ENCODE measurements around the gene LHPP. TPM values are rescaled to one million over a fixed set of nuclear protein-coding genes. Genes with fewer than 3 reads are reported as not detected.

Gene LHPP
- total and polyA plus RNA-seq, 3 donors from 2014 or later = 34.2 to 46.0 (median 45.0) TPM

DNA sequence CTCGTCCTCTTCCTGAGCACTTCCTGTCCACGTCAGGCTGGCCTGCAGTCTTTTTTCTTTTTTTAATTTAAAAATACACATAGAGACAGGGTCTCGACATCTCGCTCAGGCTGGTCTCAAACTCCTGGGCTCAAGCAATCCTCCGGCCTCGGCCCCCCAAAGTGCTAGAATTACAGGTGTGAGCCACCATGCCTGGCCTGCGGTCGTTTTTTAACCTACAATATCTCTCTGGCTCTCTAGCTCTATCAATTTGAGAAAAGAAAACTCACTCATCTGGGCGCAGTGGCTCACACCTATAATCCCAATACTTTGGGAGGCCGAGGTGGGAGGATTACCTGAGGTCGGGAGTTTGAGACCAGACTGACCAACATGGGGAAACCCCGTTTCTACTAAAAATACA lies 38.9 kb upstream of the LHPP start:
- TF ChIP-seq, protein P1, sequence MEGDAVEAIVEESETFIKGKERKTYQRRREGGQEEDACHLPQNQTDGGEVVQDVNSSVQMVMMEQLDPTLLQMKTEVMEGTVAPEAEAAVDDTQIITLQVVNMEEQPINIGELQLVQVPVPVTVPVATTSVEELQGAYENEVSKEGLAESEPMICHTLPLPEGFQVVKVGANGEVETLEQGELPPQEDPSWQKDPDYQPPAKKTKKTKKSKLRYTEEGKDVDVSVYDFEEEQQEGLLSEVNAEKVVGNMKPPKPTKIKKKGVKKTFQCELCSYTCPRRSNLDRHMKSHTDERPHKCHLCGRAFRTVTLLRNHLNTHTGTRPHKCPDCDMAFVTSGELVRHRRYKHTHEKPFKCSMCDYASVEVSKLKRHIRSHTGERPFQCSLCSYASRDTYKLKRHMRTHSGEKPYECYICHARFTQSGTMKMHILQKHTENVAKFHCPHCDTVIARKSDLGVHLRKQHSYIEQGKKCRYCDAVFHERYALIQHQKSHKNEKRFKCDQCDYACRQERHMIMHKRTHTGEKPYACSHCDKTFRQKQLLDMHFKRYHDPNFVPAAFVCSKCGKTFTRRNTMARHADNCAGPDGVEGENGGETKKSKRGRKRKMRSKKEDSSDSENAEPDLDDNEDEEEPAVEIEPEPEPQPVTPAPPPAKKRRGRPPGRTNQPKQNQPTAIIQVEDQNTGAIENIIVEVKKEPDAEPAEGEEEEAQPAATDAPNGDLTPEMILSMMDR (IDR thresholded peaks at IDR 0.05) = no peak
- no peak for TF ChIP-seq POLR2A (IDR thresholded peaks at IDR 0.05)
- peaks cover 17% of the 10 kb centered on the region for H3K4me1 ChIP-seq
- no peak for DNase-seq
- H3K36me3 ChIP-seq (ENCODE audit: low read depth, missing control alignments) = no peaks in the 10 kb centered on the region
- H3K27ac ChIP-seq = no peak overlapping the region
- H3K4me3 ChIP-seq = no peak overlapping the region
- intact Hi-C loops (cut with DNase I; ENCODE audit: low total_unique reads) = no loop called here
- 88 to 92% methylated on average over 12 of the region's 12 CpGs for WGBS, 2 donors
- H3K27me3 ChIP-seq = no peaks in the 10 kb centered on the region
- H3K9me3 ChIP-seq = no peaks in the 10 kb centered on the region

DNA sequence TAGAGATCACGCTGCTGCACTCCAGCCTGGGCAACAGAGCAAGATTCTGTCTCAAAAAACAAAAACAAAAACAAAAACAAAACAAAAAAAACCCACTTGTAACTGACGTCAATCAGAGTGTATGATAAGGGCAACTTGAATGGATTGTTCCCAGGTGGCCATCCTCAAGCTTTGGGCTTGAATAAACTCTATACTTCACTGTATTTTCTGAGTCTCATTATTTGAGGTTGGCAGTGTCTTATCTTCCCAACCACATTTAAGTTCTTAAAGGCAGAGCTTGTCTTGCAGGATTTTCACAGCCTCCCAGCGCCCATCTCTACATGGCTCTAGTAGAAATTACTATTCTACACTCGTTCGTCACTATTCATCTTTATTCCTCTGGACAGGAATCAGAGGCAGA lies 37.8 kb upstream of the LHPP start:
- H3K27ac ChIP-seq = no peak overlapping the region
- H3K36me3 ChIP-seq (ENCODE audit: low read depth, missing control alignments) = no peaks in the 10 kb centered on the region
- TF ChIP-seq, protein P1 (IDR thresholded peaks at IDR 0.05) = no peak
- TF ChIP-seq POLR2A (IDR thresholded peaks at IDR 0.05) = no peak
- DNase-seq = no peak
- WGBS, 2 donors = 81 to 86% methylated on average over 5 of the region's 5 CpGs
- intact Hi-C loops (cut with DNase I; ENCODE audit: low total_unique reads) = no loop called here
- no peaks in the 10 kb centered on the region for H3K27me3 ChIP-seq
- peaks cover 17% of the 10 kb centered on the region for H3K4me1 ChIP-seq
- no peak overlapping the region for H3K4me3 ChIP-seq
- no peaks in the 10 kb centered on the region for H3K9me3 ChIP-seq

DNA sequence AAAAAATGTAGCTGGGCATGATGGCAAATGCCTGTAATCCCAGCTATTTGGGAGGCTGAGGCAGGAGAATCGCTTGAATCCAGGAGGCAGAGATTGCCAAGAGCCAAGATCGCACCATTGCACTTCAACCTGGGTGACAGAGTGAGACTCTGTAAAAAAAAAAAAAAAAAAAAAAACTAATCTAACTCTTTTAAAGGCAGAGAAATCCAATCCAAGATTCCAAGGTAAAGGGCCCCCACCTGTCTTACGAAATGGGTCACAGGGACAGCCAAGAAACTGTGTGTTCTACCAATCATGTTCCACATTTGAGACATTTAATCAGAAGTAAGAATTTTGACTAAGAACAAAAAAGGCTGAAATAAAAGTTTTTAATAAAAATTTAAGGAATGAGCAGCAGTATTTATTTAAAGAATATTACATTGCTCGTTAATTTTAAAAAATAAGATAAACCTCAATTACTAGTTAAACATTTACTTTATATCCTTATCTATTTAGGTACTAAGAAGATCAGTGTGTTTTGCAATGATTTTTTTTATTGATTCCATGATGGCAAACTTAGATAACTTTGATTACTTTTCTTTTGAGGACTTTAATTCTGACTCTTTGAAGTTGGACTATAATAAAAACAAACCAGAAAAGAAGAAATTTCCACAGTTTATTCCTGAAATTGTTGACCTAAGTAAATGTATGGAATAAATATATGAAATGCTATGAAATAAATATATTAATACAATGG lies 36.2 kb upstream of the LHPP start:
- Histone ChIP-seq H3K36me3 (ENCODE audit: low read depth, missing control alignments) (no peaks in the 10 kb centered on the region), H3K9me3 (no peaks in the 10 kb centered on the region), H3K4me3 (no peak overlapping the region), H3K27me3 (no peaks in the 10 kb centered on the region), H3K27ac (no peak overlapping the region), H3K4me1 (peaks cover 6% of the 10 kb centered on the region)
- intact Hi-C loops (cut with DNase I; ENCODE audit: low total_unique reads) = no loop called here
- WGBS, 2 donors = 88 to 92% methylated on average over 4 of the region's 4 CpGs
- TF ChIP-seq POLR2A (IDR thresholded peaks at IDR 0.05) = no peak
- TF ChIP-seq, protein P1 (IDR thresholded peaks at IDR 0.05) = no peak
- no peak for DNase-seq

DNA sequence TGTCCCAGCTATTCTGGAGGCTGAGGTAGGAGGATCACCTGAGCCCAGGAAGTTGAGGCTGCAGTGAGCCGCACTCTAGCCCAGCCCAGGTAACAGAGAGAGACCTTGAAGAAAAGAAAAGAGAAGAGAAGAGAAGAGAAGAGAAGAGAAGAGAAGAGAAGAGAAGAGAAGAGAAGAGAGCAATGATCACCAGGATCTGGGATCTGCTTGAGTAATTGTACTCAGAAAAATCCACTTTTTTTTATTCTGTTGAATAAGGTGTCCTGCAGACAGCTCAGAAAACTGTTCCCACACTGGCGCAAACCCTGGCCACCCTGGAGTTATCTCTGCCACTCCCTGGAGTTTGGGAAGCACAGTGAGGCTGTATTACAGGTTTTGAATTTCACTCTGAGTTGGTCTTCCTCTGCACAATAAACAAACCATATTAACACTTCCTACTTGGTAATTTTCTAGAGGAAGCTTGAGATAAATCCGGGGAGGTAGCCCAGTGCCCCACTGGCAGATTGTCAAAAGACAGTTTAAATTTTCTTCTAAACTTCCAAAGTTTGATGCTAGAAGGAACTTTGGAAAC lies 33.3 kb upstream of the LHPP start:
- H3K27ac ChIP-seq = no peak overlapping the region
- no peak for TF ChIP-seq POLR2A (IDR thresholded peaks at IDR 0.05)
- TF ChIP-seq, protein P1 (IDR thresholded peaks at IDR 0.05) = no peak
- no peaks in the 10 kb centered on the region for H3K36me3 ChIP-seq (ENCODE audit: low read depth, missing control alignments)
- H3K9me3 ChIP-seq = no peaks in the 10 kb centered on the region
- WGBS, 2 donors = 56 to 65% methylated on average over 3 of the region's 3 CpGs
- no peak for DNase-seq
- no peaks in the 10 kb centered on the region for H3K27me3 ChIP-seq
- H3K4me3 ChIP-seq = no peak overlapping the region
- intact Hi-C loops (cut with DNase I; ENCODE audit: low total_unique reads) = no loop called here
- H3K4me1 ChIP-seq = no peaks in the 10 kb centered on the region

GRCh38 chr10:124429576-124429975 lies 32.0 kb upstream of the LHPP start:
- no peak for TF ChIP-seq POLR2A (IDR thresholded peaks at IDR 0.05)
- TF ChIP-seq, protein P1 (IDR thresholded peaks at IDR 0.05) = no peak
- Histone ChIP-seq H3K4me3 (no peak overlapping the region), H3K27ac (no peak overlapping the region), H3K27me3 (no peaks in the 10 kb centered on the region), H3K4me1 (no peaks in the 10 kb centered on the region), H3K9me3 (no peaks in the 10 kb centered on the region), H3K36me3 (ENCODE audit: low read depth, missing control alignments) (no peaks in the 10 kb centered on the region)
- intact Hi-C loops (cut with DNase I; ENCODE audit: low total_unique reads) = no loop called here
- WGBS, 2 donors = 80 to 83% methylated on average over 5 of the region's 5 CpGs
- no peak for DNase-seq
